Stimulated activated naive CD8-positive, alpha-beta T cell treated with anti-CD3 and anti-CD28 coated beads, Interleukin-15, amount 100 ng/mL, for 72 hours (primary cell): ENCODE results near the gene MAP3K3.

ENCODE experiments used
- ATAC-seq: fragments of 150-1000 bp; cut with Tn5 transposase; 2 replicates; pipeline ENCODE4 v1.10.0; 2021; ENCODE audit warnings: mild to moderate bottlenecking, moderate library complexity
- DNase-seq, 2 donors: peaks; one replicate each; pipeline ENCODE4 v3.0.0; 2021 to 2022
- H3K27ac Mint-ChIP-seq, 2 donors: one replicate each; pipeline ENCODE4 v1.8.0; 2022; ENCODE audit warnings: mild to moderate bottlenecking in 2 of 2, mixed read lengths in 2 of 2, moderate library complexity in 2 of 2
- H3K27me3 Mint-ChIP-seq: one replicate; pipeline ENCODE4 v1.8.0; 2022; ENCODE audit warnings: mixed read lengths
- H3K4me1 Mint-ChIP-seq: one replicate; pipeline ENCODE4 v1.8.0; 2022; ENCODE audit warnings: mild to moderate bottlenecking, mixed read lengths
- H3K4me3 Mint-ChIP-seq, 2 donors: one replicate each; pipeline ENCODE4 v1.8.0; 2022; ENCODE audit warnings: mild to moderate bottlenecking in 2 of 2, mixed read lengths in 2 of 2, moderate library complexity in 1 of 2
- H3K9me3 Mint-ChIP-seq, 2 donors: one replicate each; pipeline ENCODE4 v1.8.0; 2022; ENCODE audit warnings: mixed read lengths in 2 of 2

Gene MAP3K3

GRCh38 chr17:63665527-63666214, 43.5 kb downstream of the MAP3K3 start:
- Mint-ChIP-seq H3K9me3 (no peaks in the 10 kb centered on the region), H3K27ac (no peak overlapping the region), H3K27me3 (no peaks in the 10 kb centered on the region), H3K4me3 (no peak overlapping the region), H3K4me1 (peaks cover 16% of the 10 kb centered on the region)
- DNase-seq (no peak), ATAC-seq (no peak)

- Mint-ChIP-seq H3K4me3 (no peak overlapping the region), H3K4me1 (peaks cover 21% of the 10 kb centered on the region), H3K9me3 (no peaks in the 10 kb centered on the region), H3K27me3 (no peaks in the 10 kb centered on the region), H3K27ac (no peak overlapping the region)
- ATAC-seq (no peak), DNase-seq (no peak)
Measured at GRCh38 chr17:63672856-63673255, 50.6 kb downstream of the MAP3K3 start.

DNA sequence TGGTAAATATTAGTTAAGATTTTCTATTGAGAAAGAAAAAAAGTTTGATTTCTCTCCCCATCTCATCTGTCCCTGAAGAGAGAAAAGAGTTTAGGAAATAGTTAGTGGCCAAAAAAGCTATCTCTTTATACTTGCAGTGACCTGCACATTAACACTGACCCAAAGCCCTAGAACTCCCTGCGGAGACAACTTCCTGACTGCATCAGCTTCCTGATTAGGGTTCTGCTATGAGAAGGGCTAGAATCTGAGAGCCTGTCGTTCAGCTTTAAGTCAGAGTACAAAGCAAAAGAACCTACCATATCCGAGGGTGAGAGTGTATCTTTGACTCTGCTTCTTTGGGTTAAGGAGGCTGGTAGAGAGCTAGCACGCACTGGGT, 53.0 kb downstream of the MAP3K3 start:
- Mint-ChIP-seq H3K9me3 (no peaks in the 10 kb centered on the region), H3K4me1 (peaks cover 21% of the 10 kb centered on the region), H3K4me3 (no peak overlapping the region), H3K27ac (no peak overlapping the region), H3K27me3 (no peaks in the 10 kb centered on the region)
- ATAC-seq (no peak), DNase-seq (no peak)

- Mint-ChIP-seq H3K27me3 (no peaks in the 10 kb centered on the region), H3K9me3 (no peaks in the 10 kb centered on the region), H3K27ac (no peak overlapping the region), H3K4me1 (peaks cover 14% of the 10 kb centered on the region), H3K4me3 (no peak overlapping the region)
- no peak for ATAC-seq
- DNase-seq = no peak
Measured at GRCh38 chr17:63675607-63676546, 53.7 kb downstream of the MAP3K3 start.

DNA sequence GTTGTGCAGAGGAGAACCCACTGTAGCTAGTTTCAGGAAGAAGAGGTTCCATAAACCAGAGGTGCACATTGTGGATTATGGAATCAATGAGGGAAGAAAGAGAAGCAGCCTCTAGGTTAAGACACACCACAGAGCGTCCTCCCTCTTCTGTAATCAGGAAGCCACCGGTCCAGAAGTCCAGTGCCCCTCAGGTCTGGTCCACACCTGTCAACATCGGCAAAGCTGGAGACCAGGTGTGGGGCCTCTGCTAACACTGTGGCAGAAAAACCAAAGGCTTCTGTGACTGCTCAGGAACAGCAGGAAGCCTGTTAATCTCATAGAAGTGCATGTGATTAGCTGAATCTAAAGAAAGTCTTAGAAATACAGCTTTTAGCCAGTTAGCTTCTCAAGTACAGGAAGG, 54.4 kb downstream of the MAP3K3 start:
- H3K27me3 Mint-ChIP-seq = no peaks in the 10 kb centered on the region
- no peak overlapping the region for H3K4me3 Mint-ChIP-seq
- H3K27ac Mint-ChIP-seq = no peak overlapping the region
- no peaks in the 10 kb centered on the region for H3K9me3 Mint-ChIP-seq
- no peak for ATAC-seq
- DNase-seq = no peak
- H3K4me1 Mint-ChIP-seq = peaks cover 12% of the 10 kb centered on the region

DNA sequence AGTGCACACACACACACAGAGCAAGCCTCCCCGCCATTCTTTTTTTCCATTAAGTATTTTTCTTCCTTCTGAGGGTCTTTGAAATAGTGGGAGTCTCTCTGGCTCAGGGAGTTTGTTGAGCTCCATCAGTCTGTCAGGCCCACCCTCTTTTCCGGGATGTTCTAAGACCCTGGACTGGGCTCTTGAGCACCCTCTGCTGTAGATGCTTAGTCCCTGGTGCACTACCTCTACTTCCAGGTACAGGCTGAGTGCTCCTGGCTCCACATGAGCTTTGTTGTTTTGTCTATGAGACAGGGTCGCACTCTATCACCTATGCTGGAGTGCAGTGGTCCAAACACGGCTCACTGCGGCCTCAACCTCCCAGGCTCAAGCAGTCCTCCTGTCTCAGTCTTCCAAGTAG, 57.0 kb downstream of the MAP3K3 start:
- Mint-ChIP-seq H3K9me3 (no peaks in the 10 kb centered on the region), H3K4me1 (peaks cover 12% of the 10 kb centered on the region), H3K4me3 (no peak overlapping the region), H3K27me3 (no peaks in the 10 kb centered on the region), H3K27ac (no peak overlapping the region)
- ATAC-seq (no peak), DNase-seq (no peak)

DNA sequence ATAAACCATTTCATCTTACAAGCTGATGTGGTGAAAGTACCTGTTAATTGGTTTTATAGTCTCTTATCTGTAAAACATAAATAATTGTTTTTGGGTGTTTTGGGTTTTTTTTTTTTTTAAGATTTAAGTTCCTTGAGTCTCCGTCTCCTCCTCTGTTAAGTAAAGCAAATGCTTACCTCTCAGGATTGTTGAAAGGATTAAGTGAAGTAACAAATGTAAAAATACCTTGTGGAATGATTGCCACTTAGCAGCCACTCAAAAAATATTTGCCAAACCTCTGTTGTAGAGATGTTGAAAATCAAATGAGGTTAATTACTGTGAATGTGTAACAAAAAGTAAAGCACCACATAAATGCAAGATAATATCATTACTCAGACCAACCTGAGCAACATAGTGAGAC, 58.5 kb downstream of the MAP3K3 start:
- Mint-ChIP-seq H3K27ac (peak overlapping the region in 1 of 2 donors; percentile 91), H3K27me3 (no peaks in the 10 kb centered on the region), H3K9me3 (no peaks in the 10 kb centered on the region), H3K4me3 (no peak overlapping the region), H3K4me1 (peaks cover 7% of the 10 kb centered on the region)
- DNase-seq (no peak), ATAC-seq (no peak)

DNA sequence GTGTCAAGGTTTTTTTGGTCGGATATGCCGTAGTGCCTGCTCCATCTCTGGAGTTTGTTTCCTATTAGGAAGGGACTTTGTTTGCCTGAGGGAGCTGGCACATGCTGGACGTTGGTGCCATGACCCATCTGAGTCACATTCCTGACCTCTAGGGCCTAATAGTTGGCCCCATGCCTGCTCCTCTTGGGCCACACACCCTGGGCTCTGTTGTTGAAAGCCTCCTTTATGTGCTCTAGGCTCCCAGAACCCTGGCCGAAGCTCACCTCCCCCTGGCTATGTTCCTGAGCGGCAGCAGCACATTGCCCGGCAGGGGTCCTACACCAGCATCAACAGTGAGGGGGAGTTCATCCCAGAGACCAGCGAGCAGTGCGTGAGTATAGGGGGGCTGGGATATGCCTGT, 59.3 kb downstream of the MAP3K3 start:
- Mint-ChIP-seq H3K27me3 (no peaks in the 10 kb centered on the region), H3K4me3 (no peak overlapping the region), H3K27ac (peak overlapping the region in 1 of 2 donors; percentile 69), H3K9me3 (no peaks in the 10 kb centered on the region), H3K4me1 (peaks cover 12% of the 10 kb centered on the region)
- DNase-seq (no peak), ATAC-seq (no peak)

DNA sequence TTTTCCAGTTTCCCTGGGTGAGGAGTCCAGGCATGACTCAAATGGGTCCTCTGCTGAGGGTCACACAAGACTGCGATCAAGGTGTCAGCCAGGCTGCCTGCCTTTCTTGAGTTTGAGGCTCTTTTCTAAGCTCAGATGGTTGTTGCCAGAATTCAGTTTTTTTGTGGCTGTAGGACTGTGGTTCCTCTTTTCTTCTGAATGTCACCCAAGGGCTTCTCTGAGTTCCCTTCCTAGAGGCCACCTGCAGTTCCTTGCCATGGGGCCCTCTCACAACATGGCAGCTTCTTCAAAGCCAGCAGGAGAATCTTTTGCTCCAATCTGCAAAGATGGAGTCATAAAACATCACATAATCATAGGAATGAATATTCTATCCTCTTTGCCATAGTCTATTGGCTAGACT, 60.2 kb downstream of the MAP3K3 start:
- H3K27ac Mint-ChIP-seq = no peak overlapping the region
- H3K9me3 Mint-ChIP-seq = no peaks in the 10 kb centered on the region
- H3K4me1 Mint-ChIP-seq = peaks cover 13% of the 10 kb centered on the region
- no peak overlapping the region for H3K4me3 Mint-ChIP-seq
- no peak for DNase-seq
- no peaks in the 10 kb centered on the region for H3K27me3 Mint-ChIP-seq
- no peak for ATAC-seq

- Mint-ChIP-seq H3K27ac (no peak overlapping the region), H3K9me3 (no peaks in the 10 kb centered on the region), H3K4me3 (no peak overlapping the region), H3K4me1 (peaks cover 13% of the 10 kb centered on the region), H3K27me3 (no peaks in the 10 kb centered on the region)
- DNase-seq = no peak
- no peak for ATAC-seq
Measured at GRCh38 chr17:63682981-63683380, 60.8 kb downstream of the MAP3K3 start.

DNA sequence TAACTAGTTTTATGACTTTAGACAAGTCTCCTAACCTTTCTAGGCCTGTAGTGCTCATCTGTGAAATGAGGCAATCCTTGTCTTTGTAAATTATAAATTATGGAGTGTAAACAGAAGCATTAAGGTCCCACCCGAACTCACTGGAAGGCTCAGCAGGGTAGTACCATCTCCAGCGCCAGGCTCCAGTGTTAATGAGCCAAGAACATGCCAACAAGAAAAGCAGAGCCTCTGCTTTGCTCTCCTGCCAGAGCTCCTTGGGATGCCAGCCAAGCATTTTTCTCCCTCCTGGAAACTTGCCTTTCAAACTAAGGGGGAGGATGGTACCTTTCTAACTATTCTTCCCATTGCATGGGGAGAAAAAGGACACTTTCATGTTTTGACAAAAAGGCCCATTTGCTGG, 62.8 kb downstream of the MAP3K3 start:
- H3K9me3 Mint-ChIP-seq = no peaks in the 10 kb centered on the region
- peaks cover 21% of the 10 kb centered on the region for H3K4me1 Mint-ChIP-seq
- no peaks in the 10 kb centered on the region for H3K27me3 Mint-ChIP-seq
- no peak overlapping the region for H3K4me3 Mint-ChIP-seq
- H3K27ac Mint-ChIP-seq = no peak overlapping the region
- ATAC-seq = no peak
- DNase-seq = no peak

DNA sequence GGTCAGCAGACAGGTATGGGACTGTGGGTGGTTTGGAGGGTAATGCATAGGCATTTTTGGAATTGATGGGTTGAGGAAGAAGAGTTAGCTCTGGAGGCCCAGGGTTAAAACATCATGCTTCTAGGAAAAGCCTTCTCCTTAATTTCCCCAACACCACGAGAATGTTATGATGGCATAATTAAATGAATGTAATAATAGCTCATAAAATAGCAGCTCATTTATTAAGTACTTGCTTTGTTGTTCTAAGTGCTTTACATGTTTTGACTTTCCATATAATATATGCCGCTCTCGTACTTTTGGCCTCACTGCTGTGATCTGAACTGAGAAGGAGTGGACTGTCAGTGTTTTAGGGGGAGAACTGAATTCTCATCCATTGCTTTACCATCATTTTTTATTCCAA, 63.4 kb downstream of the MAP3K3 start:
- H3K27me3 Mint-ChIP-seq = no peaks in the 10 kb centered on the region
- DNase-seq (no peak), ATAC-seq (no peak)
- no peaks in the 10 kb centered on the region for H3K9me3 Mint-ChIP-seq
- no peak overlapping the region for H3K4me3 Mint-ChIP-seq
- H3K27ac Mint-ChIP-seq = no peak overlapping the region
- peaks cover 21% of the 10 kb centered on the region for H3K4me1 Mint-ChIP-seq

- DNase-seq = no peak
- H3K9me3 Mint-ChIP-seq = no peaks in the 10 kb centered on the region
- H3K4me3 Mint-ChIP-seq = no peak overlapping the region
- peak overlapping the region in 1 of 2 donors; percentile 90 for H3K27ac Mint-ChIP-seq
- H3K27me3 Mint-ChIP-seq = no peaks in the 10 kb centered on the region
- H3K4me1 Mint-ChIP-seq = peaks cover 25% of the 10 kb centered on the region
- peak; percentile 82 for ATAC-seq
Measured at GRCh38 chr17:63686138-63686685, 64.0 kb downstream of the MAP3K3 start.

- no peak overlapping the region for H3K4me3 Mint-ChIP-seq
- H3K27ac Mint-ChIP-seq = peak overlapping the region in 1 of 2 donors; percentile 90
- H3K9me3 Mint-ChIP-seq = no peaks in the 10 kb centered on the region
- peaks cover 36% of the 10 kb centered on the region for H3K4me1 Mint-ChIP-seq
- no peaks in the 10 kb centered on the region for H3K27me3 Mint-ChIP-seq
- no peak for DNase-seq
- peak; percentile 41 for ATAC-seq
Measured at GRCh38 chr17:63688396-63689020, 66.3 kb downstream of the MAP3K3 start.

GRCh38 chr17:63689479-63689878, 67.3 kb downstream of the MAP3K3 start:
- Mint-ChIP-seq H3K9me3 (no peaks in the 10 kb centered on the region), H3K4me3 (no peak overlapping the region), H3K4me1 (peaks cover 46% of the 10 kb centered on the region), H3K27me3 (no peaks in the 10 kb centered on the region), H3K27ac (peak overlapping the region in 1 of 2 donors; percentile 35)
- no peak for DNase-seq
- no peak for ATAC-seq
